Astrocyte (in vitro differentiated cells and primary cell): ENCODE results near the gene ZDHHC8. TPM values are rescaled to one million over a fixed set of nuclear protein-coding genes. Genes with fewer than 3 reads are reported as not detected.

Experiments
- DNase-seq: peaks from one replicate; pipeline ENCODE4 v3.0.0-alpha.2; 2010; ENCODE audit warnings: low read depth
- FAIRE-seq: peaks from 2 replicates; lab custom pipeline; 2011; peaks lifted over from hg19 to GRCh38; lab: Jason Lieb, UNC
- H2AFZ ChIP-seq: 2 replicates; pipeline ENCODE4 v1.6.0; 2012; ENCODE audit warnings: low read depth, low read length, inconsistent platforms
- H3K27ac ChIP-seq: 2 replicates; pipeline ENCODE4 v1.5.1; 2011; ENCODE audit warnings: low read depth, low read length, inconsistent platforms
- H3K27me3 ChIP-seq: 2 replicates; pipeline ENCODE4 v1.6.0; 2011; ENCODE audit warnings: low read length, inconsistent platforms; ENCODE audit not compliant: insufficient read depth
- H3K36me3 ChIP-seq: 2 replicates; pipeline ENCODE4 v1.5.1; 2011; ENCODE audit warnings: low read length, inconsistent platforms; ENCODE audit not compliant: insufficient read depth
- H3K4me1 ChIP-seq: 2 replicates; pipeline ENCODE4 v1.5.1; 2011; ENCODE audit warnings: low read length, inconsistent platforms; ENCODE audit not compliant: insufficient read depth
- H3K4me2 ChIP-seq: 2 replicates; pipeline ENCODE4 v1.6.0; 2012; ENCODE audit warnings: low read length, inconsistent platforms
- H3K4me3 ChIP-seq: 2 replicates; pipeline ENCODE4 v1.5.1; 2011; ENCODE audit warnings: low read depth, mild to moderate bottlenecking, low read length, inconsistent platforms; ENCODE audit not compliant: insufficient read depth
- H3K79me2 ChIP-seq: 2 replicates; pipeline ENCODE4 v1.6.0; 2012; ENCODE audit warnings: mild to moderate bottlenecking, low read length, inconsistent platforms; ENCODE audit not compliant: insufficient read depth
- H3K9ac ChIP-seq: 2 replicates; pipeline ENCODE4 v1.6.0; 2012; ENCODE audit warnings: mild to moderate bottlenecking, low read length, inconsistent platforms
- H3K9me3 ChIP-seq: 2 replicates; pipeline ENCODE4 v1.5.1; 2012; ENCODE audit warnings: low read depth, mild to moderate bottlenecking, low read length, inconsistent platforms; ENCODE audit not compliant: insufficient read depth
- H4K20me1 ChIP-seq: 2 replicates; pipeline ENCODE4 v1.6.0; 2012; ENCODE audit warnings: low read length, inconsistent platforms; ENCODE audit not compliant: insufficient read depth
- H3K27ac Mint-ChIP-seq: one replicate; pipeline ENCODE4 v1.8.0; 2021; ENCODE audit warnings: mild to moderate bottlenecking, mixed read lengths; ENCODE audit not compliant: unreplicated experiment
- H3K27me3 Mint-ChIP-seq: one replicate; pipeline ENCODE4 v1.8.0; 2021; ENCODE audit warnings: low read depth, mixed read lengths; ENCODE audit not compliant: unreplicated experiment
- H3K36me3 Mint-ChIP-seq: one replicate; pipeline ENCODE4 v1.8.0; 2021; ENCODE audit warnings: low read depth, mixed read lengths; ENCODE audit not compliant: unreplicated experiment
- H3K4me1 Mint-ChIP-seq: one replicate; pipeline ENCODE4 v1.8.0; 2021; ENCODE audit warnings: low read depth, mixed read lengths; ENCODE audit not compliant: unreplicated experiment
- H3K4me3 Mint-ChIP-seq: one replicate; pipeline ENCODE4 v1.8.0; 2021; ENCODE audit warnings: mild to moderate bottlenecking, moderate library complexity, mixed read lengths; ENCODE audit not compliant: unreplicated experiment
- H3K9me3 Mint-ChIP-seq: one replicate; pipeline ENCODE4 v1.8.0; 2021; ENCODE audit warnings: mild to moderate bottlenecking, mixed read lengths; ENCODE audit not compliant: unreplicated experiment
- CTCF ChIP-seq: IDR thresholded peaks from 2 replicates; pipeline ENCODE4 v1.5.1; 2011; ENCODE audit warnings: low read depth, mild to moderate bottlenecking, inconsistent platforms, low read length, moderate library complexity; ENCODE audit not compliant: insufficient read depth
- EZH2 ChIP-seq: IDR thresholded peaks from 2 replicates; pipeline ENCODE4 v1.6.1; 2012; ENCODE audit warnings: mild to moderate bottlenecking, low read length, inconsistent platforms; ENCODE audit not compliant: insufficient read depth
- total RNA-seq: library from RNA; stranded (reverse); gene quantifications from 2 replicates; pipeline ENCODE4 v1.2.1, GENCODE V29; 2021

ZDHHC8 gene
- total RNA-seq, 1 donor from 2014 or later: 88.3 TPM

DNA sequence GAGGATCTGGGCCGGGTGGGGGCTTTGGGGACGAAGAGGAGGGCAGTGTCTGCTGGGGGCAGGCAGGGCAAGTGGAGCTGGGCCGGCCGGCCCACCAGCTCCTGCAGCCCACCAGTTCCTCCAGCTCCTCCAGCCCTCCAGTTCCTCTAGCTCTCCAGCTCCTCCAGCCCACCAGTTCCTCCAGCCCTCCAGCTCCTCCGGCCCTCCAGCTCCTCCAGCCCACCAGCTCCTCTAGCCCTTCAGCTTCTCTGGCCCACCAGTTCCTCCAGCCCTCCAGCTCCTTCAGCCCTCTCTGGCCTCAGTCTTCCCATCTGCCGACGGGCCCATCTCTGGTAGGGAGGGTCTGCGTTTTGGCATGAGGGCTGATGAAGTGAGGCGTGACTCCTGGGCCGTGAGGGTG is 28.4 kb downstream of the ZDHHC8 start:
- Mint-ChIP-seq H3K9me3 (no peaks in the 10 kb centered on the region), H3K27ac (no peak overlapping the region), H3K27me3 (peaks cover 13% of the 10 kb centered on the region), H3K36me3 (no peaks in the 10 kb centered on the region), H3K4me3 (no peak overlapping the region), H3K4me1 (no peaks in the 10 kb centered on the region)
- Histone ChIP-seq H3K9ac (no peak overlapping the region), H3K27me3 (peaks cover 6% of the 10 kb centered on the region), H3K36me3 (no peaks in the 10 kb centered on the region), H3K4me1 (no peaks in the 10 kb centered on the region), H2AFZ (no peak overlapping the region), H3K4me2 (no peak overlapping the region), H3K4me3 (no peak overlapping the region), H3K79me2 (no peaks in the 10 kb centered on the region), H3K9me3 (no peaks in the 10 kb centered on the region), H3K27ac (no peak overlapping the region), H4K20me1 (no peaks in the 10 kb centered on the region)
- FAIRE-seq (no peak), DNase-seq (no peak)
- TF ChIP-seq CTCF (no peak), EZH2 (no peak)

- H3K27ac ChIP-seq: no peak overlapping the region
- peaks cover 19% of the 10 kb centered on the region for H3K27me3 Mint-ChIP-seq
- DNase-seq (no peak), FAIRE-seq (no peak)
- H3K9me3 Mint-ChIP-seq: no peaks in the 10 kb centered on the region
- no peaks in the 10 kb centered on the region for H3K79me2 ChIP-seq
- no peaks in the 10 kb centered on the region for H3K4me1 ChIP-seq
- H3K4me3 ChIP-seq: no peak overlapping the region
- H3K4me2 ChIP-seq: no peak overlapping the region
- no peaks in the 10 kb centered on the region for H3K36me3 ChIP-seq
- no peak overlapping the region for H2AFZ ChIP-seq
- no peaks in the 10 kb centered on the region for H3K4me1 Mint-ChIP-seq
- no peaks in the 10 kb centered on the region for H3K9me3 ChIP-seq
- no peak for TF ChIP-seq CTCF
- no peak for TF ChIP-seq EZH2
- H3K27ac Mint-ChIP-seq: no peak overlapping the region
- H3K27me3 ChIP-seq: peaks cover 6% of the 10 kb centered on the region
- no peaks in the 10 kb centered on the region for H4K20me1 ChIP-seq
- H3K9ac ChIP-seq: no peak overlapping the region
- no peak overlapping the region for H3K4me3 Mint-ChIP-seq
- H3K36me3 Mint-ChIP-seq: no peaks in the 10 kb centered on the region
Measured at GRCh38 chr22:20164863-20165262, 33.3 kb downstream of the ZDHHC8 start.

GRCh38 chr22:20165421-20165820 is 33.8 kb downstream of the ZDHHC8 start:
- Mint-ChIP-seq H3K9me3 (no peaks in the 10 kb centered on the region), H3K36me3 (no peaks in the 10 kb centered on the region), H3K4me1 (no peaks in the 10 kb centered on the region), H3K27ac (no peak overlapping the region), H3K4me3 (no peak overlapping the region), H3K27me3 (peaks cover 21% of the 10 kb centered on the region)
- Histone ChIP-seq H3K4me2 (no peak overlapping the region), H3K36me3 (no peaks in the 10 kb centered on the region), H2AFZ (no peak overlapping the region), H3K9me3 (no peaks in the 10 kb centered on the region), H3K4me3 (no peak overlapping the region), H3K27ac (no peak overlapping the region), H3K9ac (no peak overlapping the region), H3K4me1 (no peaks in the 10 kb centered on the region), H4K20me1 (no peaks in the 10 kb centered on the region), H3K79me2 (no peaks in the 10 kb centered on the region), H3K27me3 (peaks cover 2% of the 10 kb centered on the region)
- DNase-seq (no peak), FAIRE-seq (no peak)
- TF ChIP-seq EZH2 (no peak), CTCF (no peak)
